CD1c-positive myeloid dendritic cell (primary cell): ENCODE data around the gene PAIP2B.

ENCODE experiments used
- DNase-seq: peaks from one replicate; pipeline ENCODE4 v3.0.0-alpha.2; 2016; ENCODE audit errors: extremely low spot score

Gene PAIP2B

GRCh38 chr2:71153585-71154224 lies 73.2 kb downstream of the PAIP2B start:
- DNase-seq: no peak

DNA sequence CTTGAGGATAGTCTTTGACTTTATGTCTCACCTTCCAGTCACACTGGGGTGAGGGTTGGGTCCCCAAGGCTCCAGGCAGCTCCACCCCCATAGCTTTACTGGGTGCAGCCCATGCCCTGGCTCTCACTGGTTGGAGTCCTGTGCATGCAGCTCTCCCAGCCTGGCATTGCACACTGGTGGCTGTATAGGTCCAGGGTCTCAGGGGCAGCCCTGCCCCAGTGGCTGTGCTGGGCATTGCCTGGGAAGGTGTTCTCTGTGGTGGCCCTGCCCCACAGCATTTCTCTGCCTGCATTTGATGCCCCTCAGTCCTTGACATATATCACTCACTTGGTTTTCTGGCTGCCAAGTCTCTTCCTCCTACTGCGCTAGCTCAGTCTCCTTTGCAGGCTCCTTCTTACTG lies 75.3 kb downstream of the PAIP2B start:
- DNase-seq: no peak

GRCh38 chr2:71150082-71150816 lies 76.7 kb downstream of the PAIP2B start:
- DNase-seq: no peak

GRCh38 chr2:71148506-71149063 lies 78.3 kb downstream of the PAIP2B start:
- DNase-seq: no peak

- DNase-seq: no peak
Measured at GRCh38 chr2:71143782-71144181, 83.1 kb downstream of the PAIP2B start.

DNA sequence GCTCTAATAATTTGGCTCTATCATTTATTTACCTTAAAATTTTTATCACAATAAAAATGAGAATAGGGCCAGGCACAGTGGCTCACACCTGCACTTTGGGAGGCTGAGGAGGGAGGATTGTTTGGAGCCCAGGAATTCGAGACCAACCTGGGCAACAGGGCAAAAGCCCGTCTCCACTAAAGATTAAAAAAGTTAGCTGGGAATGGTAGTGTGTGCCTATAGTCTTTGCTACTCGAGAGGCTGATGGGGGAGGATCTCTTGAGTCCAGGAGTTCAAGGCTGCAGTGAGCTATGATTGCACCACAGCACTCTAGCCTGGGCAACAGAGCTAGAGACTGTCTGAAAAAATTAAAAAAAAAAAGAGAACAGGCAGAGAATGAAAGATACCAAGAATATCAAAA lies 90.7 kb downstream of the PAIP2B start:
- no peak for DNase-seq

DNA sequence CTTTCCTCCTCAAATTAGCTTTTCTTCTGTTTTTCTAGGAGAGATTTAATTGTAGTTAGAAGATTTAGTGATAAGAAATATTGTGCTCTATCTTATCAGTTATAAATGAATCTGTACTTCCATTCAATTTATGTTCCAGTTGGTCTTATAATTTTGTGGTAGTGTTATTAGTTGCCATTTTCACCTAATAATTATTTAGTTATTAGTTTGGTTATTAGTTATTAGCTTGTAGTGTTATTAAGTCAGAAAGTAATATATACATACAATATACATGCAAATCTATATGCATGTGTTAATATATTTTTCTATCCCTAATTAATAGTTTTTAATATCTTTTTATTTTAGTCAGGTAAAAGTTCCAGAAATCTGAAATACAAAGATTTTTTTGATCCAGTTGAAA lies 93.3 kb downstream of the PAIP2B start:
- DNase-seq: no peak
